ENCODE data around the gene HIGD2A. TPM values are rescaled to one million over a fixed set of nuclear protein-coding genes. Genes with fewer than 3 reads are reported as not detected.
A peak's percentile ranks its signal among the peaks of the same experiment; 100 is the strongest.

Gene HIGD2A
- total RNA-seq, 1 experiment from 2014 or later, result 72.6 TPM

DNA sequence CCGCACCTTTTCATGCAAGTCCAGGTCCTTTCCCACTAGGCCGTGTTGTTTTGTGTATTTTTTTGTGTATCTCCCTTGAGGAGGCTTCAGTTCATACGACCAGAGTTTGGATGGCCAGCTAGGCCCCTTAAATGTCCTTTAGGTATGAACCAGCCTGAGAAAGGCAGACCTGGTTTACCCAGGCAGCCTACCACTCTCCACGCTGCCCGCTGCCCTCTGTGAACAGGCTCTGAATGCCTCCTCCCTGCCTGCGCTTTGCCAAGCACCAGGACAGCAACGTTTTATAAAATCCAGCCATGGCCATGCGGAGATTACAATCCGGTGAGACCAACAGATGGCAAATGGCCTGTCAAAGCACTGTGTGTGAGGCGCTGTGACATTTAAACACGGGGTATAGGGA is 28.4 kb downstream of the HIGD2A start:
- Mint-ChIP-seq H3K27me3 (ENCODE audit: unreplicated experiment) (no peaks in the 10 kb centered on the region), H3K27ac (ENCODE audit: unreplicated experiment) (peak overlapping the region; percentile 78), H3K4me1 (ENCODE audit: low read depth, unreplicated experiment) (peaks cover 44% of the 10 kb centered on the region), H3K4me3 (ENCODE audit: low read depth, unreplicated experiment) (peak overlapping the region; percentile 79), H3K36me3 (ENCODE audit: insufficient read depth, unreplicated experiment) (peaks cover 26% of the 10 kb centered on the region), H3K9me3 (ENCODE audit: low read depth, unreplicated experiment) (peaks cover 4% of the 10 kb centered on the region)
- BruUV-seq (replicated peaks), result no TSS peak
- CTCF ChIA-PET, result interaction anchor here (0.7 to 3.6 kb wide), 4 partner anchors 12 to 70 kb away, joined by 3 to 31 read pairs (median 3); partner anchors contain the start of gene FAF2
- TF ChIP-seq, protein P1, sequence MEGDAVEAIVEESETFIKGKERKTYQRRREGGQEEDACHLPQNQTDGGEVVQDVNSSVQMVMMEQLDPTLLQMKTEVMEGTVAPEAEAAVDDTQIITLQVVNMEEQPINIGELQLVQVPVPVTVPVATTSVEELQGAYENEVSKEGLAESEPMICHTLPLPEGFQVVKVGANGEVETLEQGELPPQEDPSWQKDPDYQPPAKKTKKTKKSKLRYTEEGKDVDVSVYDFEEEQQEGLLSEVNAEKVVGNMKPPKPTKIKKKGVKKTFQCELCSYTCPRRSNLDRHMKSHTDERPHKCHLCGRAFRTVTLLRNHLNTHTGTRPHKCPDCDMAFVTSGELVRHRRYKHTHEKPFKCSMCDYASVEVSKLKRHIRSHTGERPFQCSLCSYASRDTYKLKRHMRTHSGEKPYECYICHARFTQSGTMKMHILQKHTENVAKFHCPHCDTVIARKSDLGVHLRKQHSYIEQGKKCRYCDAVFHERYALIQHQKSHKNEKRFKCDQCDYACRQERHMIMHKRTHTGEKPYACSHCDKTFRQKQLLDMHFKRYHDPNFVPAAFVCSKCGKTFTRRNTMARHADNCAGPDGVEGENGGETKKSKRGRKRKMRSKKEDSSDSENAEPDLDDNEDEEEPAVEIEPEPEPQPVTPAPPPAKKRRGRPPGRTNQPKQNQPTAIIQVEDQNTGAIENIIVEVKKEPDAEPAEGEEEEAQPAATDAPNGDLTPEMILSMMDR (IDR thresholded peaks at IDR 0.05; ENCODE audit: unreplicated experiment), result no peak
- DNase-seq, result no peak
- intact Hi-C loops (cut with micrococcal nuclease; ENCODE audit: unreplicated experiment), result loop anchor here (2.0 to 10.0 kb wide), 3 partner anchors 32 to 198 kb away; partner anchors contain the start of genes FAF2, GPRIN1 and RNF44

DNA sequence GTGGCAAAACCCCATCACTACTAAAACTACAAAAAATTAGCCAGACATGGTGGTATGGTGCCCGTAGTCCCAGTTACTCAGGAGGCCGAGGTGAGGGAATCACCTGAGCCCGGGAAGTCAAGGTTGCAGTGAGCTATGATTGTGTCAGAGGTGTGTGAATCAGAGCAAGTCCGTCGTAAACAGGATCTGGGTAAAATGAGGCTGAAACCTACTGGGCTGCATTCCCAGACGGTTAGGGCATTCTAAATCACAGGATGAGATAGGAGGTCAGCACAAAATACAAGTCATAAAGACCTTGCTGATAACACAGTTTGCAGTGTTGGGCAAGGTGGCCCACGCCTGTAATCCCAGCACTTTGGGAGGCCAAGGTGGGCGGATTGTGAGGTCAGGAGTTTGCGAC is 29.7 kb downstream of the HIGD2A start:
- Mint-ChIP-seq H3K4me1 (ENCODE audit: low read depth, unreplicated experiment) (peaks cover 38% of the 10 kb centered on the region), H3K36me3 (ENCODE audit: insufficient read depth, unreplicated experiment) (peaks cover 22% of the 10 kb centered on the region), H3K27me3 (ENCODE audit: unreplicated experiment) (no peaks in the 10 kb centered on the region), H3K27ac (ENCODE audit: unreplicated experiment) (no peak overlapping the region), H3K4me3 (ENCODE audit: low read depth, unreplicated experiment) (no peak overlapping the region), H3K9me3 (ENCODE audit: low read depth, unreplicated experiment) (peaks cover 4% of the 10 kb centered on the region)
- CTCF ChIA-PET, result interaction anchor here (0.6 to 3.6 kb wide), 5 partner anchors 30 to 684 kb away, joined by 3 to 31 read pairs (median 4); partner anchors contain the start of genes FAF2, RNF44 and TSPAN17
- TF ChIP-seq, protein P1 (IDR thresholded peaks at IDR 0.05; ENCODE audit: unreplicated experiment), result no peak
- DNase-seq, result peak; percentile 66
- intact Hi-C loops (cut with micrococcal nuclease; ENCODE audit: unreplicated experiment), result loop anchor here (5.0 to 10.0 kb wide), 2 partner anchors 119 to 197 kb away; partner anchors contain the start of genes GPRIN1 and RNF44
- BruUV-seq (replicated peaks), result no TSS peak

DNA sequence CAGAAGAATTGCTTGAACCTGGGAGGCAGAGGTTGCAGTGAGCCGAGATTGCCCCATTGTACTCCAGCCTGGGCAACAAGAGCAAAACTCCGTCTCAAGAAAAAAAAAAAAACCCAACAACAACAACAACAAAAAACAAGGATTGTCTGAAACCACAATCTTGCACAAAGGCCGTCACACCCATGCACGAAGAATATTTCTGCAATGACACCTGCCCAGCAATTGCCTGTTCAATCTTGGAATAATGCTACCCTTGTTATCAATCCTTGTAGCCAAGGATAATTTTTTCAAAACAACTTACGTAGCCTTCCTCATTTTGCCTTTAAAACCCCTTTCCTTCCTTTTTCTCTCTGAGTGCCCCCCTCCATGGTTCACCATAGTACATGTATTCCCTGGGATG is 31.5 kb downstream of the HIGD2A start:
- BruUV-seq (replicated peaks), result no TSS peak
- H3K9me3 Mint-ChIP-seq (ENCODE audit: low read depth, unreplicated experiment), result peaks cover 4% of the 10 kb centered on the region
- peaks cover 38% of the 10 kb centered on the region for H3K4me1 Mint-ChIP-seq (ENCODE audit: low read depth, unreplicated experiment)
- intact Hi-C loops (cut with micrococcal nuclease; ENCODE audit: unreplicated experiment), result no loop called here
- H3K27ac Mint-ChIP-seq (ENCODE audit: unreplicated experiment), result no peak overlapping the region
- TF ChIP-seq, protein P1 (IDR thresholded peaks at IDR 0.05; ENCODE audit: unreplicated experiment), result no peak
- CTCF ChIA-PET, result no interaction called here
- no peaks in the 10 kb centered on the region for H3K27me3 Mint-ChIP-seq (ENCODE audit: unreplicated experiment)
- no peak for DNase-seq
- H3K36me3 Mint-ChIP-seq (ENCODE audit: insufficient read depth, unreplicated experiment), result peaks cover 20% of the 10 kb centered on the region
- H3K4me3 Mint-ChIP-seq (ENCODE audit: low read depth, unreplicated experiment), result no peak overlapping the region

DNA sequence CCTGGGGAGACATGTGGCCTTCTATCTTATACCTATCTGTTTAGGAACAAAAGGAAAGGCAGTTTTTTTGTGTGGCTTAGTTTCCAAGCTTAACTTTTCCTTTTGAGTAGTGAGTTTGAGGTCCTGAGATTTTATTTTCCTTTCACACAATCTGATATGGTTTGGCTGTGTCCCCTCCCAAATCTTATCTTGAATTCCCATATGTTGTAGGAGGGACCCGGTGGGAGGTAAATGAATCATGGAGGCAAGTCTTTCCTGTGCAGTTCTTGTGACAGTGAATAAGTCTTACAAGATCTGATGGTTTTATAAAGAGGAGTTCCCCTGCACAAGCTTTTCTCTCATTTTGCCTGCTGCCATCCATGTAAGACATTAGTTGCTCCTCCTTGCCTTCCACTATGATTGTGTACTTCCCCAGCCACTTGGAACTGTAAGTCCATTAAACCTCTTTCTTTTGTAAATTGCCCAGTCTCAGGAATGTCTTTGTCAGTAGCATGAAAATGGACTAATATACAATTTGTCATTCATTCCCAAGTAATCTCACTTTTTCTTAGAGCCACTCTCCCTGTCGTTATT is 32.5 kb downstream of the HIGD2A start:
- H3K4me3 Mint-ChIP-seq (ENCODE audit: low read depth, unreplicated experiment), result no peak overlapping the region
- TF ChIP-seq, protein P1 (IDR thresholded peaks at IDR 0.05; ENCODE audit: unreplicated experiment), result no peak
- no peak for DNase-seq
- peaks cover 4% of the 10 kb centered on the region for H3K9me3 Mint-ChIP-seq (ENCODE audit: low read depth, unreplicated experiment)
- H3K27ac Mint-ChIP-seq (ENCODE audit: unreplicated experiment), result no peak overlapping the region
- H3K4me1 Mint-ChIP-seq (ENCODE audit: low read depth, unreplicated experiment), result peaks cover 46% of the 10 kb centered on the region
- H3K36me3 Mint-ChIP-seq (ENCODE audit: insufficient read depth, unreplicated experiment), result peaks cover 17% of the 10 kb centered on the region
- BruUV-seq (replicated peaks), result no TSS peak
- H3K27me3 Mint-ChIP-seq (ENCODE audit: unreplicated experiment), result no peaks in the 10 kb centered on the region
- intact Hi-C loops (cut with micrococcal nuclease; ENCODE audit: unreplicated experiment), result no loop called here
- CTCF ChIA-PET, result no interaction called here
